HG03354 (cell line): Measurements from ENCODE around the gene LRRC36.

Experiments
- ATAC-seq: cut with Tn5 transposase; IDR thresholded peaks from one replicate; pipeline ENCODE4 v1.9.1; 2021; ENCODE audit warnings: mild to moderate bottlenecking; ENCODE audit not compliant: unreplicated experiment, poor library complexity, severe bottlenecking

Gene LRRC36

GRCh38 chr16:67417333-67418061 lies 90.9 kb downstream of the LRRC36 start:
- ATAC-seq: no peak

- no peak for ATAC-seq
Observed at GRCh38 chr16:67419502-67419901, 92.9 kb downstream of the LRRC36 start.

GRCh38 chr16:67419931-67420330 lies 93.3 kb downstream of the LRRC36 start:
- ATAC-seq: no peak

DNA sequence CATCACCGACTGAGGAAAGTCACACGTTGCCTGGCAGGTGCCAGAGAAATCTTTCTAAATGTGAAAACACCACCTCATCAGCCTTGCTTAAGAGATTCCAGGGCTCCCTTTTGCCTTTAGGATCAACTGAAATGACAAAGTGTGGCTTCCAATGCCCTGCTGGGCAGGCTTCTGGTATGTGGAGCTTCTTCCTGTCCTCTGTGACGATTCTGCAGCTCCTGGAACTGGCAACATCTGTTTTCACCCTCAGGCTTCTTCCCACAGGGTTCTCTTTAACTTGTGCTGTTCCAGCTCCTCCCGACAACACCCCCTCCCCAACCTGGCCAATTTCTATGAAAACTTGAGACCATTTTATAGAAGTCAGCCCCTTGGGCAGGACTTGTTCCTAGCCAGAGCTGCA lies 94.4 kb downstream of the LRRC36 start:
- no peak for ATAC-seq

DNA sequence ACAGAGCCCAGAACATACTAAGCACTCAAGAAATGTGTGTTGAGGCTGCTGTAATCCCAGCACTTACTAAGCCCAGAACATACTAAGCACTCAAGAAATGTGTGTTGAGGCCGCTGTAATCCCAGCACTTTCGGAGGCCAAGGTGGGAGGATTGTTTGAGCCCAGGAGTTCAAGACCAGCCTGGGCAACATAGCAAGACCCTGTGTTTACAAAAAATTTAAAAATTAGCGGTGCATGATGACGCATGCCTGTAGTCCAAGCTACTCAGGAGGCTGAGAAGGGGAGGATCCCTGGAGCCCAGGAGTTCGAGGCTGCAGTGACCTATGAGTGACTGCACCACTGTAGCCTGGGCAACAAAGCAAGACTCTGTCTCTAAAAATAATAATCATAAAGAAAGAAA lies 96.4 kb downstream of the LRRC36 start:
- no peak for ATAC-seq

DNA sequence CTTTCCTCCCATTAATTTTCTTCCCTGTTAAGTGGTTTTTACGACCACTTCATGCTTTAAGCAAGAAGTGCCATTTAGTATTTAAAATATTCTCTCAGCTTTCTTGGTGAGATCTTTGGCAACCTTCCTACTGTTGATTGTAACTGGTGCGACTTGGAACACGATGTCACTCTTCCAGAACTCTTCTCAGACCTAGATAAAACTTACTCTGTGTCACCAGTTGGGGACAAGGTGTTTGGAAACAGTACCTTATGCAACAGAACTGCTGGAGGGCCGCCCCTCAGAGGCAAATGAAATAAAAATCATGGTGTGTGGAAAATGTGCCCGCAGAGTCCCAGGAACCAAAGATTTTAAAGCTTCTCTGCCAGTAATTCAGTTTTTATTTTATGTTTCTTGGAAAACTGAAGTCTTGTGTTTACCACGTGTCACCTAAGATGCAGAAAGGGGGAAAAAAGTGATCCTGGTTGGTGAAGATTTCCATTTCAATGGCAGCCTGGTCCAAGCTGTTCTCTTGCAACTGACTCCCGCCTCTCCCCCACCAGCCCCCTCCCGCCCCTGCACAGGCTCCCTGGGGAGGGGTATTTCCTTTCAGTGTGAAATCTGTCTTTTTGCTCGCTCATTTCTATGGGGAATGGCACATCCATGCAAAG lies 97.1 kb downstream of the LRRC36 start:
- no peak for ATAC-seq

DNA sequence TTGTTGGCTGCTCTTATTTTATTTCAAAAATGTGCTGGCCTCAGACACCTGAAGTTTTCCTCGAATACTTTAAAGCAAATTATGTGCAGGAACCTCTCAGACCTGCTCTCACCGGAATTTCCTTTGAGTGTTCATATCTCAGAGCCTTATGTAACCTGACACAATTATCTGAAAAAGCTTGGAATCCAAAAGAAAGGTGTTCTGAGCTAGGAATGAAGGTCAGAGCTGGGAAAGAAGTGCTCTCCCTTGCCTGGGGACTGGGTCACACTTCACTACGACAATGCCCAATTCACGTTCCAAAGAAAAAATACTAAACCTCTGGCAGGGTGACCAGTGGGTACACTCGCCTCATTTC lies 97.6 kb downstream of the LRRC36 start:
- no peak for ATAC-seq

DNA sequence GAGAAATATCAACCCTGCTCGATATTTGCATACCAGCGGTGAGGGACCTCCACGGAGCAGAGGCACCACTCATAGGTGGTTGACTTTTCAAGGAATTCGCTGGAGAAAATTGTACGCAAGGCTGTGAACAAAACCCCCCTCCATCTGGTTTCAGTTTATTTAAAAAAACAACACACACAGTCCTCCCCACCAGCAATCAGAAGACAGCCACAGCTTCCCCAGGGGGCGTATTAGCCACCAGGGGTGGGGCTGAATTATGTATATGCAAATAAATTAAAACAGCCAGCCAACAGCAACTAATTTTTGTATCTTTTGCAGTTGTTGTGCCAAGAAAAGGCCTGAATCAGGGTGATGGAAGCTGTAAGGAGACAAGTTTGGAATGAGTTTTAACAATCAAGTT lies 98.4 kb downstream of the LRRC36 start:
- no peak for ATAC-seq

DNA sequence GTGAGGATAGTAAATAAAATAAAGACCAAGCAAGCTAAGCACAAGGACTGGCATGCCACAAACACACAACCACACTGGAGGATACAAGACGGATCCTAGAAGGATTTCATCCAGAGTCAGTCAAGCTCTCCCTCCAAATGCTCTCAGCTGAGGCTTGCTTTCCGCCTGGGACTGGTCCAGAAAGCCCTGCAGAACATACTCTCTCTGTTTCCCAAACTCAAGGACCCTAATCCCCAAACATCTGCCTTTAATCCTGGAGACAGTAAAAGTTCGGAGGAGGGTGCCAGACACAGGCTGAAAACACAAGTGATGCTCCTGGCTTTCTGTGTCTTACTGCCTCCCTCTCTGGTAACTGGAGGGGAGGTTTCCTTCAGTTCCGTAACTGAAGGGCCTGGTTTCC lies 99.0 kb downstream of the LRRC36 start:
- no peak for ATAC-seq

- no peak for ATAC-seq
Observed at GRCh38 chr16:67426022-67426421, 99.4 kb downstream of the LRRC36 start.

DNA sequence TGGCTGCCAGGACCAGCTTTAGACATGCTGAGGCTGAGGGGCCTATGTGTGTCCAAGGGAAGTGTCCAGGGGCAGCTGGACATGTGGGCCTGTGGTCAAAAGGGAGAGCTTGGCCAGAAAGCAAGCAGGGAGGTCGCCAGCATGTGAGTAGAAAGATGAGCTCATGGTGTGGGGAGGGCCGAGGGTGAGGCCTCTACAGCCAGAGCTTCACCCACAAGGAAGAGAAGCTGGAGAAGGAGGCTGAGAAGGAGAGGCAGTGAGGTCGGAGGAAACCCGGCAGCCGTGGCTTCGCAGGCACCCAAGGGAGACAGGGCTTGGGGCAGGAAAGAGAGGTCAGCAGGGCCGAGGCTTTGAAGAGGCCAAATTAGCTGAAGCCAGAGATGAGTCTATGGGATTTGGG lies 100.3 kb downstream of the LRRC36 start:
- ATAC-seq: no peak

DNA sequence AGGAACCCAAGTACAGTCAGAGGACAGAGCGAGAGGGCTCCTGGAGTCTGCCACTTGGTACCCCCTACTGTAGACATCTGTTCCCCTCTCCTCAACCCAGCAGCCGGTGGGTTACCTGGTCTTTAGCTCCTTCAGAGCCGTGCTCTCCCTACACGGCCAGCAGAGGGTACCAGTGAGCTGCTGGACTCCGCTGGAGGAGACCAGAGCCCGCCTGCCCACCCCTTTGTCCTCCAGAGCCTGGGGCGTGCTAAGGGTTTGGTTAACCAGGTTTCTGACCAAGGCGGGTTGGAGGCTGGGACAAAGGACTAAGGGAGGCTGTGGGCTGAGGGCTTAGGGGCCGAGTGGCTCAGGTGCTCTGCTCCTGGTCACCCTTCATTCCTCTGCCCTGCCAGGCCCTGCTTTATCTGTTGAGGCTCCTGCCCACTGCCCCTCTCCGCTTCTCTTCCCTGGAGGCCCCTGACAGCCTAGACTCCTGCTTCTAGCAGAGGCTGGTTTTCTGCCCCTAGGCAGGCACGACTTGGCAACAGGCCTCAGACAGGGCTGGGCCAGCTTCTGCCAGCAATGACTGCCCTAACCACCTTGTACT lies 101.6 kb downstream of the LRRC36 start:
- ATAC-seq: no peak

GRCh38 chr16:67429053-67429798 lies 102.6 kb downstream of the LRRC36 start:
- ATAC-seq: no peak

DNA sequence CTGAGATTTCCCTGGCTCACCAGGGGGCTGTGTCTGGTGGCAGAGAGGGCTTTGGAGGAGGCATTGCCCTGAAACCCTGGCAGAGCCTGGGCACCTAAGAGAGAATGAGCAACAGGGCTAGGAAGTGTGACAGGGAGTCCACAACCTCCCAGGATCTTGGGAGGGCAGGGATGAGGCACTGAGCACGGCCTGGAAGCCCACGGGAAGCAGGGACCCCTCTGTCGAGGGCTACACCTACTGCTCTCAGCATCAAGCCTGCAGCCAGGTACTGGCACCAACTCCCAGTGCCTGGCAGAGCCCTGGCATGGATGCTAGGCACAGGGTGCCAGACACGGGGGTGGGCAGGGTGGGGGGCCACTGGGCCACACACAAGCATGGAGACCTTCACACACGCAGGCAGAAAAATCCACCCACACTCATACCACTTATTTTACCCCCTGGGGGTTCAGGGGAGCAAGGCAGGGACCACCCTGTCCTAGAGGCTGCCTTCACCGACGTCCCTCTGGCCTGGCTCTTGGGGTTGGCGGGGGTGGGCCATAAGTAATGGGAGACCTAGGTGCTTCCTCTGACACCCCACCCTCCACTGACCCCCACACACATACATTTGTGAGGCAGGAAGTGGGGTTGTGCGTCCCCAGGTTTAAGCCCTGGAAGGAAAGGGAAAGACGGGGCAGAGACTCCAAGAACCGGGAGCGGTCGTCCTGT lies 103.3 kb downstream of the LRRC36 start:
- no peak for ATAC-seq

GRCh38 chr16:67430504-67430976 lies 103.9 kb downstream of the LRRC36 start:
- ATAC-seq: no peak

GRCh38 chr16:67430977-67431774 lies 104.6 kb downstream of the LRRC36 start, which contains the start of gene HSD11B2:
Gene HSD11B2, plus strand, starts transcription at chr16:67431121. Its CDS starts 128 bp downstream, at chr16:67431249.
- no peak for ATAC-seq

DNA sequence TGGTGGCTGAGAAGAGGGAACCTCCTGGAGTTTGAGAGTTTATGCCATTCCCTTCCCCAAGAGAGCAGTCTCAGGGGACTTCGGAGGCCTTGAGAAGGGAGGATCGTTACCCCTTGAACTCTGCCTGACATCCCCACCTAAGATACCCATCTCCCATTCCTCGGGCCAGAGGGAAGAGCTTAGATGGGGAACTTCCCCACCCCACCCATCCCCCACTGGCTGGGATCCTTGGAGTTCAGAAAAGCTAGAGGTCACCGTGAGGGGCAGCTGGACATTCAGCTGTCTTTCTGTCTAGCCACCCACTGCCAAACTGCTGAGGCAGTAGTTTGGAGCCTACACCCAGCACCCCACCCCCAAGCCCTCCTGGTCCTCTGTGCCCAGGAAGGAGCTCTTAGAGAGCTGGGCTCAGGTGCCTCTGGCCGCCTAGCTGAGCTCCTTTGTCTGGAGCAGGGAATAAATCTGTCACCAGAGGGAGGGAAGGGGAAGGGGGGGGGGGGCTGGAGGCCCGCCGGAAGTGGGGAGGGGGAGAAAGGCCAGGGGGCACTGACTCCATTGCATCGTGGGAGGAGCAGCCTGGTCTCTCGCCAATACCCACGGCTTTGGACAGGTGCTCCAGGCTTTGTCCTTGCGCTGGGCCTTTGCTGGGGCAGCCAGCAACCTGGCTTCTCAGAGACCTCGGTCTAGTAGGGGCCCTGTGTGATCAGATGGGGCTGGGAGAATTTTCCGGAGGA lies 105.3 kb downstream of the LRRC36 start:
- no peak for ATAC-seq

GRCh38 chr16:67432506-67432890 lies 105.9 kb downstream of the LRRC36 start:
- no peak for ATAC-seq
